GM10847 (cell line): Measurements from ENCODE around the gene IL4R.
A peak's percentile ranks its signal among the peaks of the same experiment; 100 is the strongest.

ENCODE experiments used
- POLR2A ChIP-seq: IDR thresholded peaks from 2 replicates; pipeline ENCODE4 v1.6.1; 2011; ENCODE audit not compliant: insufficient read length; ENCODE audit errors: extremely low read depth

The IL4R gene

DNA sequence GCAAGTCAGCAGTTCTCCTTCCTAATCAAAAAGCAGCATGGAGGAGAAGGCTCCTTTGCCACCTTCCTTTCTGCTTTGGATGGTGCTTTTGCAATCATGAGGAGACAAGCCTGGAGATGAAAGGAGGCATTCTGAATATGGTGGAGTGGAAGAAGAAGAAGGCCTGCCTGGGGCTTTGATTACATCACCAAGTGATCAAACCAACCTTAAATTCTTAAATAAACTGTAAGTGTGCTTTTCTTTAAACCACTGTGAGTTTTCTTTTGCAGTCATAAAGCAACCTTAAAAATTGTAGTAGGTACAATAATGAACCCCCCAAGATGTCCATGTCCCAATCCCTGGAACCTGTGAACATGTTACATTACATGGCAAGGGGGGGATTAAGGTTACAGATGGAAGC is 56.5 kb downstream of the IL4R start:
- no peak for TF ChIP-seq POLR2A

DNA sequence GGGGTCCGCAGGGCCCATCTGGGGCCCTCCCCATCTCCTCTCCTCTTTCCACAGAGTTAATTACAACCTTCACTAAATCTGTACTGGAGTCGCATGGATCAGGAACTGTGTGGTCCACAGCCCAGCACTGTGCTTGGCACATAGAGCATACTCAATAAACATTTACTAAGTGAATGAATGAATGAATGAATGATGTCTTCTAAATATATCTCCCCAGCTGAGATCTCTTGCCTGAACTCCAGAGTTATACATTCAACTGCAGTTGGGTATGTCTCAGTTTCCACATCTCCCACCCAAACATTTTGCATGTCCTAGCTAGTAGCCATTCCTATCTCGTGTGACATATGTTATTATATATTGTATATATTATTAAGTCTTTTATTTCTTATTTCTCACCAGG is 59.5 kb downstream of the IL4R start:
- no peak for TF ChIP-seq POLR2A

DNA sequence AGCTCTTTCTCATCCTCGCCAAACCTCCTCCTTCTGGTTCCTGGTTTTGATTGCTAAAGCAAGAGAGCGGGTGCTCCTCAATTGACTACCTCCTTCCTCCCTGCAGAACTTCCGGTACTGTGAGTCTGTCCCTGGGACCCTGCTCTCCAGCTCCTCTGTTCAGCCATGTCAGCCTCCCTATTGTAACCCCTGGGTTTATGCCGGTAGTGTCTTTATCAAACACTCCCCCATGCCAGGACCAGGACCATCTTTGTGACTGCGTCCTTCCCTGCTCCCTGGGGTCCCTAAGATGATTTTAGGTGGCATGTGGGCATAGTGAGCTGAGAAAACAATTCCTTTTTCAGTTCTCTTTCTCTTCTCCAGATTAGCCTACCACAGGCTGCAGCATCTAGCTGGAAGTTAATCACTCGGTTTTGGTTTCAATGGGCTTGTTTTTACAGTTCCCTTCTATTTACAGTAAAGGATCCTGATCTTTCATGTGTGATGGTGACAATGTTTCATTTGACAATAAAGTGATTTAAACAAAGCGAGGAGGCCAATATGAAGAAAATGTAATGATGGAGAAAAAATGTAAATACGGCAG is 60.5 kb downstream of the IL4R start:
- TF ChIP-seq POLR2A: no peak

DNA sequence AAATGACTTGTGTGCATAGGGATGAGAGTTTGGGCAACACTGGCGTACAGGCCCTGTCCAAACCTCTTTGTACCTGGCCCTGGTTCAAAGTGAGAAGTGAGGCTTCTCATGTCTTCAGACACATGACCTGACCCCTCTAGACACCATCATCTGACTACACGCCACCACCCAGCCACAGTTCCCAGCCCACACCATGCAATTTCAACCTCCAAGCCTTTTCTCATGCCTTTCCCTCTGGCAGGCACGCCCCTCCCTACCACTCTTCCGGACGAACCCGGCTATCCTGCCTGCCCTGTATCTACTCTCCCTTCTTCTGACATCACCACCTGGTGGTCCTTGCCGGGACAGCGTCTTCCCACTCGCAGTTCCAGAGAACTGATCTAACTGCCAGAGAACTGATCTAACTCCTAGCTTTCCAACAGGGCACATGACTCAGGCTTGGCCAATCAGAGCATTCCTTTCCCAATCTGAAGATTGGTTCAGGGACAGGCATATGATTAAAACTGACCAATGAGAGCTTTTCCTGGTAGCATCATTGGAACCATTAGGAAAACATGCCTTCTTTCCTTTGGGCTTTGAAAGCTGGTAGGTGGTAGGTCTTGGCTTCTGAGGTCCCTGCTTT is 61.1 kb downstream of the IL4R start:
- TF ChIP-seq POLR2A: peak; percentile 28

DNA sequence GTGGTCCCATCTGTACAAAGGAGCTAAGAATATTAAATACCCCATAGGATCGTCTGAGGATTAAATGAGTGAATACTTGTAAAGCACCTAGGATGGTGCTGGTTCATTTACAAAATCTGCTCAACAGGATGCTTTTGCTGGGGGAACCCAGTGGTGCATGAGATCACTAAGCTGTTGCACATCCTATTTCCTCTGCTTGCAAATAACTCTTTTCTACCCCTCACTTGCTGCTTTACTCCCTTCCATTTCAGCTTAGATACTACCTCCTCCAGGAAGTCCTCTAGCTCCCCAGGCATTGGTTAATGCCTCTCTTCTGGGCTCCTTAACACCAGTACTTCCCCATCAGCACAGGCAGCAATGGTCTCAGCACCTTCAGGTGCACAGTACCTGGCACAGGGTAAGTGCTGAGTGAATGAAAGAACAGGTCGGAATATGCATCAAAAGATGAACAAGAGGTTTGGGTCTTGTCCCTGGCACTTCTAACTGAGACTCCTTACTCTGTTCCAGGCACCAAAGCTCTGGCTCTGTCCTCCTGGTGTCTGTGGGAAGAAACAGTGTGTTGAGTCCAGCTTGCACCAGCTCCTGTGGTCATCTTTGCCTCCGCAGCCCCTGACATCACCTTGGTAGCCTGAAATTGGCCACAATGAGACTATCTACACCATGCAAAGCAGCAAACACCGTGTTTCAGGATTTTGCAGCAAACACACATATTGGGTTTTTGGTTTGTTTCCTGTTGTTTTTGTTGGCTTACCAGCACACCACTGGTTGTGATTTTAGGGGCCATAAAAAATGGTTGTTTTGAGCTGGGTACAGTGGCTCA is 64.1 kb downstream of the IL4R start:
- no peak for TF ChIP-seq POLR2A

DNA sequence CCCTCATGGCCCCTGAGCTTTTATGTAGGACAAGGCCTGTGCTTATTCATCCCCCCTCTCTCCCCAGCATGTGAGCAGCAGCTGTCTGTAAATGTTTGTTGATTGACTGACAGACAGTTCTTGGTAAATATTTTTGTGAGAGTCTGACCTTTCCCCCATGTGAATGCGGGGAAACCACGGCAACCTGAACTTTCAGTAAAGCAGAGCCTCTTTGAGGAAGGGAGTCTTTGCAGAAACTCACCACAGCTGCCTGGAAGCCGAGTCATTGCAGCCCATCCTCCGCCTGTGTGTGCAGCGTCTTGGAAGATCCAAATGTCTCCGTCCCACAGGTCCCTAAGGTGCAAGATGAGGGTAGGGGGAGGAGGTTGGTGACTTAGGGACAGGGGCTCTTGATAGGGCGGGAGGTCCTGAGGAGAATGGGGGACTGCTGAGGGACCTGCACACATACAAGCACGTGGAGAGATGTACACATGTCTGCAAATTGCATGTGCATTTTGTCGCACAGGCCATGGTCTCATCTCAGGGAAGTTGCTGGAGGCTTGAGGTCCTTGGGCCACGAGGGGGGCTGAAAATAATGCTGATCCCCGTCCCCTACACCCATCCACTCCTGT is 65.2 kb downstream of the IL4R start:
- TF ChIP-seq POLR2A: no peak

DNA sequence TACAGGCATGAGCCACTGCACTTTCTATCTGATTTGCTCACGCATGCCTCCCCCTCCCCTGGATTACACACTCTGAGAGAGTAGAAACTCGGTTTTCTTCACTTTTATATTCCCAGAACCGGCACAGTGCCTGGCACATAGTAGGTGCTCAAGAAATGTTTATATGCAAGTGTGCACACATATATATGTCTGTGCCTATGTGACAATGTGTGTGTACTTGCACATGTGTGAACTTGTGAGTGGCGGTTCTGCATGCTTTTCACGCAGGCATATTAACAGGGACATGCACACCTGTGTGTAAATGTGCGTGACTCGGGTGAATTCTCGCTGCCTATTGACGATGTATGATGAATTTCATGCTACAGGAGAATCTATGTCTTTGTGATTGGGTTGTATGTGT is 66.1 kb downstream of the IL4R start:
- TF ChIP-seq POLR2A: no peak

DNA sequence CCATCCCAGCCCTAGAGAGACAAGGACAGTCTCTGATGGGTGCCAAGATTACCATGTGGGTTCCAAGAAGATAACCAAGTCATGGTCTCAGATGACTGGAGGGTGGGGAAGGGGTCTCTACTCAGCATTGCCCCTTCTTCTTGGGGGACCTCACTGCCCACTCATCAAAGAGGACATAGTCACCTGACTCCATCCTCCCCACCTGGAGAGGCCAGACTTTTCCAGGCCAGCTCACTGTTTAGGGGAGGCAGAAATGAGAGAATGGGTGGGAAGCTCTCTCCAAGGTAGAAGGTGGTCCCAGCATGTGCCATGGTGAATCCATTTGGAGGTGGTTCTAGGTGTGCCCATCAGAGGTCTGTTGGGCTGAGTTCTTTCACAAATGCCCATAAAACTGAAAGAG is 67.5 kb downstream of the IL4R start:
- TF ChIP-seq POLR2A: no peak

DNA sequence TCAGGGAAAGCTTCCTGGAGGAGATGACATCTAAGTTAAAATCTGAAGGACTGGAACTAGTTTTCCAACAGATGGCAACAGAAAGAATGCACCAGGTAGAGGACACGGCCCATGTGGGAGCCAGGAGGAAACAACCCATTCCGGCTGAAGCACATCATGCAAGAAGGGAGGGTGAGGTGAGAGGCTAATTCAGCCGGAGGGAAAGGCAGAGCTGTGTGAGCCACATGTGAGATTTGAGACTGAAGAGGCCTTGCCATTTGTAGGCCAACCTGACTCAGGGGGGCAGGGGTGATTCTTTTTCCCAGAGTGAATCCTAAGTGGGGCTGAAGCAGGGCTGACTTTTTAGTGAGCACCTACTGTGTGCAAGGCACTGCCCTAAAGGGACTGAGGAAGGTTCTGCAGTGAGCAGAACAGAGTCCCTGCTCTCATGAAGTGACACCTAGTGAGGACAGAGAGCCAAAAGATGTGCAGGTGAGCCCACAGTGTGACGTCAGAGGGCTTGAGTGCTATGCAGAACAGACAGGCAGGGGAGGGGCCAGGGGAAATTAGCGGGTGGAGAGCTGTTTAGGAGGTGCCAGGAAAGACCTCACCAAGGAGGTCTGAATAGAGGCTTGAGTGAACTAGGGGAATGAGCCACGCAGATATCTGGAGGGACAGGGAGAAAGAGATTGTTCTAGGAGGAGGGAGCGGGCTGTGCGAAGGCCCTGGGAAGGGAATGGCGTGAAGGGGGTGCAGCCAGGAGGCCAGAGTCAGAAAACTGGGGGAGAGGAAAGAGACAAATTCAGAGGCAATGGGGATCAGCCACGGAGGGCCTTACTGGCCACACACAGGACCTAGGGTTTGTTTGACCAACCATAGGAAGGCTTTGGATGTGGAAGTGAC is 68.4 kb downstream of the IL4R start:
- no peak for TF ChIP-seq POLR2A

DNA sequence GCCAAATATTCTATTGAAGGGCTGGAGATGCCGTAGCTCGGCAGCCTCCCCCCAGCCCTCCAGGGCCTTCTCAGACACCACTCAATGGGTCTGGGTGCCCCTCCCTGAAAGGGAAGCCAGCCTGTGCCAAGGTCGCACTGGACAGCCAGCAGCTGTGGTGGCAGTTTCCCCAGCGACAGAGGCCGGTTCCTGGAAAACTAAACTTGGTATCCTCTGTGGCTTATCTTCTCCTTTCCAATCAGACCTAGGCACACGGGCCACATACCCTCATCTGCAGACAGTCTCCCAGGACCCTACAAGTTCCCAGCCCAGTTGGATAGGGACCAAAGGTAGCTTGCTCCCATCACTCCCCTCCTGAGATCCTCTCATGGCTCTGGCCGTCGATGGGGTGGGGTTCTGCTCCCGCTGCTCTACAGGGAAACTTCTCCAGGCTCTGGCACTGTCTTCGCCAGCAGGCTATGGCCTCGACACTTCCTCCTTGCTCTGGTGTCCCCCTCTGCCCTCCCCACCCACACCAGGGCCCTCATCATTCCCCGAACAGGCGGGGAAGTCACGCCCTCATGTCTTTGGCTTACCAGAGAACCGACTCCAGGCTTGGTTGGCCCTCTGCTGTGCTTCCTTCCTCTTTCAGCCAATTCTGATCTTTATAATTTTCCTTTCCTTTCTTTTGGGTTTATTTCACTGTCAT is 69.9 kb downstream of the IL4R start:
- no peak for TF ChIP-seq POLR2A

DNA sequence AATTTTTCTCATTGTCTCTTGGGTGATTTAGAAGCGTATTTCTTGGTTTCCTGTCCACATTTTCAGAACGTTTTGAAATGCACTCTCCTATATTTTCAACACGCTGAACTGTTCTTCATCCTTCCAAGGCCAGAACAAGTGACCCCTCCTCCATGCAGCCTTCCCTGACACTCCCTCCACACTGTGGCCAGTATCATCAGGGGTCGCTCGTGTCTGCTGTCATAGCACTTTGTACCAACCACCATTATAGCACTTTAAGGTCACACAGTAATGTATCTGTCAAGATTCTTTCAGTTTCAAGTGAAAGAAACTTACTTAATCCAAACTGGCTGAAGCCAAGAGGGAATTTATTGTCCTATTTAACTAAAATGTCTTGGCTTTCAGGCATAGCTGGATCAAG is 70.7 kb downstream of the IL4R start:
- no peak for TF ChIP-seq POLR2A

DNA sequence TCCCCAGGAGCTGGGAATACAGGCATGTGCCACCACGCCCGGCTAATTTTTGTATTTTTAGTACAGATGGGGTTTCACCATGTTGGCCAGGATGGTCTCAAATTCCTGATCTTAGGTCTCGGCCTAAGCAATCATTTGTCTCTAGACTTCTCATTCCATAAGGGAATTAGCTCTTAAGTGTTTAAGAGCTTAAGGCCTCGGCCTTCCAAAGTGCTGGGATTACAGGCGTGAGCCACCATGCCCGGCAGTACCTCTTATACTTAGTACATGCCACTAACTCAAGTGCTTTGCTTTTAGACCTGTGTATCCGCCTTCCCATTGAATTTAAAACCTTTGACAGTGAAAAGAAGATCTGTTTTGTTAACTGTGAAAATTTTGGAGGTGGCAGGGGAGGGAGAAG is 71.6 kb downstream of the IL4R start:
- TF ChIP-seq POLR2A: no peak

DNA sequence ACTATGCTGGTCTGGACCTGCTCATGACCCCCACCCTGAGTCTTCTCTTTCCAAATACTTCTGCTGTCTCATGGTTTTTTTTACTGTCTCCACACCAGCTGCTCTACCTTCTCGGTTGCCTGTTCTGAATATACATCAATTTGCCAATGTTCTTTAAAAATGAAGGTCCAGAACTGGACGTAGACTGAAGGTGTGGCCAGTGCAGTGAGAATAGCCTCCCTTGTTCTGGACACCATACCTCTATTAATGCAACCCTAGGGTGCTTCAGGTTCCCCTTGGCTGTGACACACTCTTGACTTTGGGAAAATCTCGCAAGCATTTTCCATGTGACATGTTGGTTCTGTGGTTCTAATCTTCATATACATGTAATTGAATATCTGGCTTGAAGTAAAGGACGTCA is 72.9 kb downstream of the IL4R start:
- no peak for TF ChIP-seq POLR2A

DNA sequence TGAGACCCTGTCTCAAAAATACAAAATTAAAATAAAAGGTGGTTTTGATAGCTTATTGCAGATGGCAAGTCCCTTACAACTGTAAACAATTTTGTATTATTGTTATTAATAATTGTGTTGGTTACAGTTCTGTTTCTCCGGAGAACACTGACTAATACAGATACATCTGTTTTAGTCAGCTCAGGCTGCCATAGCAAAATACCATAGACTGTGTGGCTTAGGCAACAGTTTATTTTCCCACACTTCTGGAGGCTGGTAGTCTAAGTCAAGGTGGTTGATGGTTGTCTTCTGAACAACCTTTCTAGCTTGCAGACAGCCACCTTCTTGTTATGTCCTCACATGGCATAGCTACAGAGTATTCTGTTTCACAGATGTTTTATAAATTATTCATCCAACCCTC is 74.0 kb downstream of the IL4R start:
- TF ChIP-seq POLR2A: no peak

DNA sequence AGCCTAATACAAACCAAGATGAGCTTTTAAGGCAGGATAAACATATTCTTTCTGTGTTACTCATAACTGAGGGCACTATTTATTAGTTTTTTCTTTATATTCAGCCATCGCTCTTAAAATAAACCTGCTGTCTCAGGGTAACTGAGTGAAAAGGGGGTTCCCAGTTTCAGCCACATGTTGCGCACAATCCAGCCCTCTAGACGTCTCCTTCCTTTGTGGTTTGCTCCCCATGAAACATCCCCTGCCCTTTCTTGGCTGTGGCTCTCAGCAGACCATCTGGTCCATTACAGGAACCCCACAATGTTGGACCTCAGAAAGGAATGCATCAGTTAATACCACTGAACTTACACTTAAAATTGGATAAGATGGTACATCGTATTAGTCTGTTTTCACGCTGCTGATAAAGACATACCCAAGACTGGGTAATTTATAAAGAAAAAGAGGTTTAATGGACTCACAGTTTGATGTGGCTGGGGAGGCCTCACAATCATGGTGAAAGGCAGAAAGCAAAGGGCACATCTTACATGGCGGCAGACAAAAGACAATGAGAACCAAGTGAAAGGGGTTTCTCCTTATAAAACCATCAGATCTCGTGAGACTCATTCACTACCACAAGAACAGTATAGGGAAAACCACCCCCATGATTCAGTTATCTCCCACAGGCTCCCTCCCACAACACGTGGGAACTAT is 75.6 kb downstream of the IL4R start:
- no peak for TF ChIP-seq POLR2A

DNA sequence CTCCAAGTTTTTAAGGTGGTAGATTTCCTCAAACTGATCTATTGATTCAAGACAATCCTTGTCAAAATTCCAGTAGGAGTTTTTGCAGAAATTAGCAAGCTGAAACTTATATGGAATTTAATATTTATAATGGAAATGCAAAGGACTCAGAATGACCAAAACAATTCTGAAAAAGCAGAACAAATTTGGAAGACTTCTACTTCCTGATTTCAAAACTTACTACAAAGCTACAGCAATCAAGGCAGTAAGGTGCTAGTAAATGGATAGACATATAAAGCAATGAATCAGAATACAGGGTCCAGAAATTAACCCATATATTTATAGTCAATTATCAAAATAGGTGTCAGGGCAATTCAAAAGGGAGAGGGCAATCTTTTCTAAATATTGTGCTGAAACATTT is 76.4 kb downstream of the IL4R start:
- no peak for TF ChIP-seq POLR2A
